NCI-H2029 treated with DMSO at 0.1 percent for 48 hours (cell line): ENCODE data around the gene FSTL4.
A peak's percentile ranks its signal among the peaks of the same experiment; 100 is the strongest.

Experiments used
- DNase-seq: peaks from one replicate; lab custom pipeline; 2025; lab: John Stamatoyannopoulos, UW

The FSTL4 gene

DNA sequence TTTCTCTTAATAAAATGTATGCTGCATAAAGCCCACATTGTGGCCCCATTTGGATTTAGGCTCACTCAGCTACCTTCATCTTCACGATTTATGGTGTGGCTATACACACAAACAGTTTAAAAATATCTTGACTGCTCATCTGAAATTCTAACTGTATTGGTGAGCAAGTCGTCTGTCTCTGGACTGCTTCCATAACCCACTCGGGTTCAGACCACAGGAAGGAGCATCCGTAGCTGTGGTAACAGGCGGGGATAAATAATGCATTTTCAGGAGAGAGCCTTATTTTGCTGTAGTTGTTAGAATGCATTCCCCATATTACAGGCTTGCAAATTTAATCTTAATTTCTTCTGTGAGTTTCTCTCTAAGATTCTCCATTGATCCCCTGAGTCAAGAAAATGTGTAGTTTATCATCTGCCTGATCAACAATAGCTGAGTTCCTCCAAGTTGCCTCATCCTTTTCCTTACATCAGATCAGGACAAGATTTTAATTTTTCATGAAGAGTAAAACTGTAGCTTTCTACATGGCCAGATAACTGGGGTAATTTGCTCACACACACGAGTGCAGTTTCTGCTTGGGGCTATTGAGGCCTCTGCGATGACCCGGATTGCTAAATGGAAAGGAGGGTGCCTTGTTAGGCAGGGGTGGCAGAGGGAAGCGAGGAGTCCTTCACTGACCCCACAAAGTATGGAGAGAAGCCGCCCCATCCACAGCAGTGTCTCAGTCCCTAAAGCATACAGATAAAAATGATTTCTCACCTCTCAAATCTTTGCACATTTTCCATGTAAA is 133.9 kb downstream of the FSTL4 start:
- DNase-seq, result no peak

DNA sequence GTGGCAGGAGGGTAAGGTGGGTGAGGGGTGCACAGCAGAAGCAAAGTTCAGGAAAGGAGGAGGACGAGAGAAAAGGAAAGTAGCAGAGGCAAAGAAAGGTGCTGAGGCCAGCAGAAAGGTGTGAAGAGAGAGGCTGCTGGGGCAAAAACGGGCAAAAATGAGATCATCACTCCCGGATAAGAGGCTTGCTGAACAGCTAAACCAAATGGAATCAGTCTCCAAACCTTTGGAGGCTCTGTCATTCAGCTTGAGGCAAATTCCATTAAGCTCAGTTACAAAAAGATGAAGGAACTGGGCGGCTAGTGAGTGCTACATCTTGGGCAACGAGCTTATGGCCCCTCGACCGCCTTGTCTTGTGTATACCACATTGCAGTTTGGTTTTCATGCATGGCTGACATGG is 136.4 kb downstream of the FSTL4 start:
- DNase-seq, result no peak

DNA sequence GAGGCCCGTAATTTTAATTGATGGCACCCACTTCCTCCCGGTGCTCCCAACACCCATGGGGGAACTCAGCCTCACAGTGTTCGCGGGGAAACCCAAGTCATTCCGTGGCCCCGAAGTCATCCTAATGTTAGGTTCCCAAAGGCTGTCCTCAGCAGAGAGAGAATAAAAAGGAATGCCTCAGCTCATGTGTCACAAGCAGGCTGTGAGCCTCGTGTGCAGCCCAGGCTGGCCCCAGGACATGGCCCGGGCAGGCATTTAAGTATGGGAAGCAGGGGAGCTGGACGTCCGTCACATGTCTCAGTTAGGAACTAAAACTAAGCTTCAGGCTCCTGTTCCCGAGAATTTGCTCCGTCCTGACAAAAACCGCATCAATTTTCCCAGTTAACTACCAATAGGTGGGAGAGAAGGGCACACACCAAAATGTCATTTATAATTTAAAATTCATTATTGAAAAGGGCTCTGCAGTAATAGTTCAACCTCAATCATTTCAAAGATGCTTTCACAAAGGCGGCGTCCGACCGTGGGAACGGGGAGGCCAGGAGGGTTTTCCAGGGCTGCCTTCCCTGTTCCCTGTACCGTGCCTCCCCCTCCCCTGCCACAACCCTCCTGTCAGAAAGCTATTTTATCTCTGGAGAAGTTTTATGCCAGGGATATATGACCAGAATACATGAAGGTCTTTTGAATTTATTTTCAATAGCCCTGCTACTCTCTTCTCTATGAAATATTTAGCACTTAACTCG is 137.3 kb downstream of the FSTL4 start:
- DNase-seq, result no peak

DNA sequence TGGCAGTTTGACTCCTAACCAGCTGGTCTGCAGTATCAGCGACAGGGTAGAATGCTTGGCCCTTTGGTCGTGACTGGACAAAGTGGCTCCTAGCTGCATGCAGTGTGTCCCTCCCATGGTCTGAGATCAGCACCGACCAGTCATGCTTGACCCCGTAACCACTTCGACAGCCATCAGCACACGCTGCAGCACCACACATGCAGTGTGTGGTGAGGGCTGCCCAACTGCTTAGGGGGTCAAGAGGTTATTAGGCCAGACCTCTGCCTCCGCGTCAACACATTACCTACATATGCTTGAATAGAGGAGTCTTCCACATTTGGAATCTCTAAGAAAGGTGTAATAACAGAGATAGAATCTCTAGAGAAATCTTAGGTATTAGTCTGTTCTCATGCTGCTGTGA is 139.1 kb downstream of the FSTL4 start:
- DNase-seq, result no peak

DNA sequence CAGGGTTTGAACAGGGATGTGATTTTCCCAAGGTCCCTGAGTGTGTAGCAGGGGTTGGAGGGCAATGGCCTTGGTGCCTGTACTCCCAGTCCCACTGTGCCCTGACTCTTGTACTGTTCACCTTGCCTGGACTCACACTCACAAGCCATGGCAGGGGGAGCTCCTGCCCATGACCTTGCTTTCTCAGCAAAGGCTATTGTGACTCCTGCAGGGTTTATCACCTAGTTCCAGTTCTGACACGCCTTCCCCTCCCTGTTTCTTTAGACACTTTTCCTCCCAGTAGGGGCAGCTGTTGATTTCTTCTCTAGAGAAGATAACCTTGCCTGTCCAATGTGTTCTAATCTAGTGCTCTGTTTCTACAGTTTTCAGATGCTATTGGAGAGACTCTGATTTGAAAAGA is 139.5 kb downstream of the FSTL4 start:
- no peak for DNase-seq

DNA sequence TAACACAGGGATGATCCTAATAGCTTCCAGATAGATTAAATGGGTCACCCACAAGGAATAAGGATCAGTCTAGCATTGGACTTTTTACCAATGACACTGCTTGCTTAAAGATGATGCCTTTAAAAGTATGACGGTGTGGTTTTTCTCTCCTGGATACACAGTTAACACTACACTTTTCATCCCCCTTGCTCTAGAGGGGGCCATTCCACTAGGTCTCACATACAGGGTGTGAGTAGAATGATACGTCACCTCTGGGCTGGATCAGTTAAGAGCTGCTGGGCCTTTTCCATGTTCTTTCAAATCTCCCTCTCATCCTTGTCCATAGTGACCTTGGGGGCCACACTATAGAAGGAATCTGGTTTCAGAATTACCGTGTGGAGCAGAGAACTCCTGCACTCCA is 140.6 kb downstream of the FSTL4 start:
- DNase-seq, result no peak

DNA sequence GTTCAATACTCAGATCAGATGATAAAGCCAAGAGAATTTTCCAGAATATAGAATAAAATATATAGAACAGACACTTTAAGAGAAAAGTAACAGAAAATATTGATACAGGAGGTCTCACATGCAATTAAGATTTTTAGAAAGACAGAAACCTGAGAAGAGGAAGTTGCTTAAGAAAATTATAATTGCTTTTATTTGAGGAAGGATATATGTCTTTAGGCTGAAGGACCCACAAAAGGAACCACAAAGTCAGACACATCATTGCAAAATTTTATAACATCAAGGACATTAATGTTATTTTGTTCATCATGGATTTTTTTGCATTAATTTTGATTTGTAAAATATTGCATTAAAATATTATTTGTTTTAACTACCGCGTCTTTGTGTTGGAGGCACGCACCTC is 141.5 kb downstream of the FSTL4 start:
- no peak for DNase-seq

DNA sequence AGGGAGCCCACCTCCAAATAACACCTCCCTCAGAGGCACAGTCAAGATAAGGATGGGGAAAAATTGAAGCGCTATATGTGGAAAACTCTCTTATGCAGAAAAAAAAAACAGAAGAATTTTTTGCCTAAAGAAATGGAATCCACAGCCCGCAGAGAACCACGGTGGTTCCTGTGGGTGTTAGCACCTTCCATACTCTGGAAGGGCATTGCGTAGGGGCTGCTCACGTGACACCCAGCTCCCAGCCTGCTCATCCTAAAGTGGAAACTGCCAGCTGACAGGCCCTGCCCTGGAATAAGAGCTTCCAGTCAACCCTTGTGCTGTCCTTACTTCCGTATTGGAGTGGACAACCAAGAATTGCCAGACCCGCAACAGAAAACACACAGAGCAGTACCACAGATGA is 142.5 kb downstream of the FSTL4 start:
- DNase-seq, result no peak

DNA sequence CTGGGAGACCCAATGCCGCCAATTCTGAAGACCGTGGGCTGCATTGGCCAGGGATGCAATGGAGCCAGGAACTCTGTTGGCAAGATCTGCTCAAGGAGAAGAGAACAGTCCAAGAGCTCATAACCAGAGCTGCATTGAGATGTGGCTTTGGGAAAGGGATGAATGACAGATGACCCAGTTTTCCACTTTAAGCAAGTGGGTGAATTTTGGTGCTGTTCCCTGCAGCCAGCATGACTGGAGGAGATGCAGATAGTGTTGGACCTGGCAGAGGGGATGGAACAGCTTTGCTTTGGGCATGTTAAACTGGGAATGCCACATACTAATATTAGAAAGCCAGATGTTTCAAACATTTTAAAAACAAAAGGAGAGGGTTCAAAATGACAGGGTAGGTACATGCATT is 143.1 kb downstream of the FSTL4 start:
- no peak for DNase-seq

DNA sequence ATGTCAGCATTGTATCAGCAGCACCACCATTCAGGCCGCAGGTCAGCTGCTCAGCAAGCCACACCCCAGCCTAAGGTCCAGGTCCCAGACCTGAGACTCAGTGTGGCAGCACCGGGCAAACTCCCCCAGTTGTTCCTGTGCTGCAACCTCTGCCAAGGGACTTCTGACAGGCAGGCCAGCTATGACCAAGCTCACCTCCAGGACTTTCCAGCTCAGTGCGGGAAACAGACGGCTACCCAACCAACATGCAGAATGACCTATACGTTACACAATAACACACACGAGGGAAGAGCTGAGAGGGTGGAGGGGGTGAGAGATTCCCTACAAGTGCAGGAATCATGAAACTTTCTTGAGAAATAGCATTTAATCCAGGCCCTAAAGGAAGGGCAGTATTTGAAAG is 143.7 kb downstream of the FSTL4 start:
- DNase-seq, result no peak

DNA sequence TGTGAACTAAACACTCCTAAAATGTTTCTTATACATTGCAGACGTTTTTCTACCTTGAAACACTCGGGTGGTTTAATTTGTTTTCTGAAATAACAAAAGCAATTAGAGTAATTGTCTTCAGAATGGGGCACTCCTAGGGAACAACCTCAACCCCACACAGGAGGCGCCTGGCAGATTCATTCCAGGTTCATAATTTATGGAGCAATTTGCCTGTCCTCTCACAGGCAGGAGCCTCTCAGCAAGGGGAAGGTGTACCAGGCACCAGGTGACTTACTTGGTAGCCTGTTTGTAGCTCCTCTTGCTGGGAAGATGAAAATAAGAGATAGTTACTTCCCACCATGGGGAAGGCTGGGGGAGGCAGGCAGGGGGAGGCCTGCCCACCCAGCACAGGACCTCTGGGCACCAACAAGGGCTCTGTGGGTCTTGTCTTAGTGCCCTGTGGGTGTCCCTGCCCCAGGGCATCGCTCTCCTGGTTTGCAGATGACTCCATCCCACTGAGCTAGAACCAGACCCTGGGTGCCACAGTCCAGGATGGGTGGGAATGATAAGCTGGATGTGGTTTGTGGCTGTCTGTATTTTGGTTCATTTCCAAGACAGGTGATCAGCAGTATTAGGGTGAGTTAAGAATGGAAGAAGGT is 144.4 kb downstream of the FSTL4 start:
- no peak for DNase-seq

DNA sequence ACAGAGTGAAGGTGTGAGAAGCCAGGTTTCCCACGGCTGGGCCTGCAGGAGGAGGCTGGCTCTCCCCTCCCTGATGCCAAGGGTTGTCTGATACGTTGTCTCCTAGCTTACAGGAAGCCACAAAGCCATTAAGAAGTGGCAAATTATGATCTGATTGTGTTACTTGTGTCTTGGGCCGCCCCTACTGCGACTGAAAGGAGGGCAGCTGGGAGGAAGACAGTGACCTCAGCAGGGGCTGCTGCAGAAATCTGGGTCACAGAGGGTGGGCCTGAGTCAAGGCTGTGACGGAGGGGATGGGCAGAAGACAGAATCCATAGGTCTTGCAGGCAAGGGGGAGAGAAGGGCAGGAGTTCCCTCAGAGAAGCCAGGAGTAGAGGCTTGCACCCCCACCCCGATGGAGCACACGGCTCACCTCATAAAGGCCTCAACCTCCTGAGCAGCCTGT is 145.0 kb downstream of the FSTL4 start:
- DNase-seq, result no peak

DNA sequence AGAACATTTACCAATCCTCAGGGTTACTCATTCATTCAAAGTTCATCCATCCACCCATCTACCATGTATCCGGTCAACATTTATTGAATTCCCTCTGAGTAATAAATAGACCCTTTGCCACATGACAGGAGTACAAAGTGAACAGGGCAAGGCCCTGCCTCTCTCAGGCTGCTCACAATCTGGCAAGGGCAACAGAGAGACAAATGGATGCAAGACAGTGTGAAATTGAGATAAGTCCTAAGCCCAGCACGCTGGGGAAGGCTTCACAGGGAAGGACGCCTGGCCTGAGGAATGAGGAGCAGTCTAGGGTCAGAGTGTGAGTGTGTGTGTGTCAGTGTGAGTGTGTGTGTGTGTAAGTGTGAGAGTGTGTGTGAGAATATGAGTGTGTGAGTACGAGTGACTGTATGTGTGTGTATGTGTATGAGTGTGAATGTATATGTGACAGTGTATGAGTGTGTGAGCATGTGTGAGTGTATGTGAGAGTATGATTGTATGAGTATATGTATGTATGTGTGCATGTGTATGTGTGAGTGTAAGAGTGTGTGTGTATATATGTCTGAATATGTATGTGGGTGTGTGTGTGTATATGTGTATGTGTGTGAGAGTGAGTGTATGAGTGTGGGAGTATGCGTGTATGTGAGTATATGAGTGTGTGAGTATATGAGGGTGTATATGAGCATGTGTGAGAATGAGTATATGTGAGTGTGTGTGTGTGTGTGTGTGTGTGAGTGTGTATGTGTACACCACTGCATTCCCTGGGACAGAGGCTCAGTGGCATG is 145.6 kb downstream of the FSTL4 start:
- DNase-seq, result no peak

DNA sequence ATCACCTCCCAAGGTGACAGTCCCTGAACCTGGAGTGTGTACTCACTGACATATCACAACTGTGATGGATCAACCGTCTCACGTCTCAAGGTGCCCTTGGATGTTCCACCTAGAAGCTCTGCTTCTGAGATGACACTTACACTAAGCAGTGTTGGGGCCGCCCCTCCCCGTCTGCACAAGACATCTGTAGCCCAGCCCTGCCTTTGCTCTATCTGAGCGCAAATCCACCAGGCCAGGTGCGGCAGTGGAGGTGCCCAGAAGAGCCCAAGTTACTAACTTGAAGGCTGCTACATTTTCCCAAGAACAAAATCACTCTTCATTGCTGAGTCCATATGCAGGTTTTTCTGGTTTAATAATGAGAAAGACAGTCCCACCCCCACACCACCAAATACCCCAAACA is 148.3 kb downstream of the FSTL4 start:
- no peak for DNase-seq

DNA sequence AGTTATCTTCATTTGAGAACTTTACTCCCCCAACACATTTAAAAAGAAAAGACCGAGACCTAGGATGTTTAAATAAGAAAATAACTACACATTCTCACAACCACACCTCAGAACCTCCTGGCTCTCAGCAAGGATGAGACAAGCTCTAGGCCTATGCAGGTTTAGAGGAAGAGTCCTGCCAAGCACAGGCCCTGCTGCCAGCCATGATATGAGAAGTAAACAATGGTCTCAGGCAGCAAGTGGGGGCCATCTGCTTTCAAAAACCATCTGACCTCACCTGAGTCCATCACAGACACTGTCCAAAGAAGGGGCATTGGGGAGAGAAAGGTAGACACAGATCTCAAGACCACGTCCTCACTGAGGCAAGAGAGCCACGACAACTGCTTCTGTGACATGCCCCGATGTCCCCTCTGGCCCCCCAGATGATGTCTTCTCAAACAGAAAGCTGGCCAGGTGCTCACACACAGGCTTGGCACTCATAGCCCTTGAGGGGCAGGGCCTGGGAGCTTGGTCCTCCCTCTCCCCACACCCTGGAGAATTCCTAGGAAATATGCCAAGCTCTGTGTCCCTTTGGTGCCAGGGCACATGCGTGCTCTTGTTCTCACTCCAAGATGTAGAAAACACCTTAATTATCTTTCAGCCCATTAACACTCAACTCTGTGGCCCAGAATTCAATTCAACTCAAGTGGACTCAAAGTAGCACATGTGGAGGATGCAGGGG is 150.4 kb downstream of the FSTL4 start:
- peak; percentile 63 for DNase-seq

DNA sequence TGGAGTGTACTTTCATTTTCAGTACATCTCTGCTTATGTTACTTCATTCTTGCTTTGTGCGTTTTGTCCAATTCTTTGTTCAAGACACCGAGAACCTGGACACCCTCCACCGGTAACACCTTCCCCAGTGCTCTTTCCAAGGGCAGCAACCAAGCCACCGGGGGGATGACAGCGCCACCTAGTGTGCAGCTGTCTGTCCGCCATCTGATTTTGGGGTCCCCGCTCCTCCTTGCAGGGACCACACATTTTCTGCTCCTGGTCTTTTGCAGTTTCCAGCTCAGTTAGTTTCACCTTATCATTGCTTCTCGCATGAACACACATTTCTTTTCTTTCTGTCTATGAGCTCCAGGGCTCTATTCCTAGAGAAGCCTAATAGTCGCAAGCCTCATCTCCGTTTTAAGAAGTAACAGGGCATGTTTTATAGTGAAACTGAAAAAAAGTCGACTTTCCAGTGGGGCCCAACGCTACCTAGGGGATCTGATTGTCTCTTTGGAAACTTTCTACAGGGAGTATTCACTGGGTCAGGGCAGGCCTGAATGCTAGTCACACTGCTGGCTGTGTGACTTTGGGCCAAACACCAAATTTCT is 152.1 kb downstream of the FSTL4 start:
- no peak for DNase-seq

DNA sequence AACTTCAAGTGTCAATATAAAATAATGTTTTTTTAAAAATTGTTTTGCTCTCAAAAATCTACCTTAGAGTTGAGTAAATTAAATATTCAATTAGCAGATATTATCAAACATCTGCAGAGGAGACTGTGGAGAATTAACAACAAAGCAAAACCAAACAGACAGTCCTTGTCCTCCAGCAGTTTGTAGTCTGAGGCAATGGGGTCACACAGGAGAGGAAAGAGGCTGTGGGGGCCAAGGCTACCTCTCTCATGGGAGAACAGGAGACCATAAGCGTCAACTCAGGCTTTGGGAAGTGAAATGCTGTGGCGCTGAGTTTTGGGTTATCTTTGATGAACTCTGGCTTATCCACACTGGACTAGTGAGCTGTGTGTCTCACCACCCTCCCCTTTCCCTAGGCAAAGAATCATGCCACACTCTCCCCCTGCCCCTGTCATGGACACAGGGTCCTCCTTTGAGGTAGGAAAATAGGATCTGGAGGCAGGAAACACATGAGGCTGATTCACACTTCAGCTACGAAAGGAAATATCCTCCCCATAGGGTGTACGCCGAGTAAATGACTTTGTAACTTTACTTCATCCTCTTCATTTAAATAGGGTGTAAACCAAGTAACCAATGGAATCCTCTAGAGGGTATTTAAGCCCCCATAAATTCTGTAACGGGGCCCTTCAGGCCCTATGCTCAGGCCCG is 152.7 kb downstream of the FSTL4 start:
- DNase-seq, result no peak

DNA sequence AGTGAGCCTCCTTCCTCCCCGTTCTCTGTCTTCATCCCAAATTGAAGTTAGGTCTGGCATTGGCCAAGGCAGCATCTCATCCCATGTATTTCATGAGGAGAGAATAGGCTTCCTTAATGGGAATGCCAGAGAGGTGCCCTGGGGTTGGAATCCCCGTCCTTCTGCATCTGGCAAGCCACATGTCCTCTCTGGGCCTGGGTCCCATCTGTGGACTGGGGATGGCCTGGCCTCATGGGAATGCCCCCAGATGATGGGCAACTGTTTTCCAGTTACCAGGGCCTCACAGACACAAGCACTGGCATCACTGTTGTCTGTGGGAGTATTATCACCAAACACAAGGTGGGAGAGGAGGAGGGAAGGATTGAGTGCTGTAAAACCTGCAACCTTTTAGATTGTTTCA is 153.9 kb downstream of the FSTL4 start:
- DNase-seq, result no peak

DNA sequence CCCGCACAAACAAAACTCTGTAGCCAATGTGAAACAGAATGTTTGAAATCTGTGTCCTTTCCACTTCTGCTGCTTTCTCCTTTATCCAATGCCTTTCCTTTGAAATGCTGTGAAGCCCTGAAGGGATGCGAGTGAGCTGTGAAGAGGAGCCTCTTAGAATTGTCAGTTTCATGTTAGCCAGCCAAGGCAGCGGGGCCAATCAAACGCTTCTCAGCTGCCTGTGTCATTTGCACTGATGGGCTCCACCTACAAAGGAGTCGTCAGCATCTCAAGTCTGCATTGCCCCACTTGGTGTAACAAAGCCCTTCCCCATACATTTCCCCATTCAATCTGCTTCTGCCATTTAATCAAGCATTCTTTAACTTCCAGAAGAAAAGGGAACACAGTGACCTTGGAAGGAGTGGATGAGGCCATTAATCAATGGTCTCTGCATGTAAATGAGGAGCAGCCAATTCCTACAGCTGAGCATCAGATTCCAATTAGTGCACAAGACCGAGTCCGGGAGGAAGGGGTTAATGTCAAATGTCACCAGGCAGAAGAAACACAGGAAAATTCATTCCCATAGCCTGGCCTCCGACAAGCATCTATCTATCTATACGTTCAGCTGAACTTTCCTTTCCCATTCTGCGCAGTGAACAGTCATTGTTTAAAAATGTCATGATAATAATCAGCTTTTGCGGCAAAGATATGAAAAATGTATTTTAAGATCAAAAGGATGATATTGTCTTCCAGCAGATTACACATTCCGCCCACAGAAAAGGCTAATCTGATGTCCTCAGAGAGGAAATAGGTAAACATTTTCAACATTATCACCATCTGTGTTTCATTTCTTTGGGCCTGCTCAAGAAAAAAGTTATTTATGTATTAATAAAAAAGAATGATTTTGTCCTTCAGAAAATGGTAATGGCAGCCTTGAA is 154.6 kb downstream of the FSTL4 start:
- no peak for DNase-seq
